ENCODE data around the gene CCDC82.

- TF ChIP-seq, protein P1, sequence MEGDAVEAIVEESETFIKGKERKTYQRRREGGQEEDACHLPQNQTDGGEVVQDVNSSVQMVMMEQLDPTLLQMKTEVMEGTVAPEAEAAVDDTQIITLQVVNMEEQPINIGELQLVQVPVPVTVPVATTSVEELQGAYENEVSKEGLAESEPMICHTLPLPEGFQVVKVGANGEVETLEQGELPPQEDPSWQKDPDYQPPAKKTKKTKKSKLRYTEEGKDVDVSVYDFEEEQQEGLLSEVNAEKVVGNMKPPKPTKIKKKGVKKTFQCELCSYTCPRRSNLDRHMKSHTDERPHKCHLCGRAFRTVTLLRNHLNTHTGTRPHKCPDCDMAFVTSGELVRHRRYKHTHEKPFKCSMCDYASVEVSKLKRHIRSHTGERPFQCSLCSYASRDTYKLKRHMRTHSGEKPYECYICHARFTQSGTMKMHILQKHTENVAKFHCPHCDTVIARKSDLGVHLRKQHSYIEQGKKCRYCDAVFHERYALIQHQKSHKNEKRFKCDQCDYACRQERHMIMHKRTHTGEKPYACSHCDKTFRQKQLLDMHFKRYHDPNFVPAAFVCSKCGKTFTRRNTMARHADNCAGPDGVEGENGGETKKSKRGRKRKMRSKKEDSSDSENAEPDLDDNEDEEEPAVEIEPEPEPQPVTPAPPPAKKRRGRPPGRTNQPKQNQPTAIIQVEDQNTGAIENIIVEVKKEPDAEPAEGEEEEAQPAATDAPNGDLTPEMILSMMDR (IDR thresholded peaks at IDR 0.05): no peak
- TF ChIP-seq EZH2 (IDR thresholded peaks at IDR 0.05; ENCODE audit: borderline replicate concordance, insufficient read depth, low read depth, low read length, poor library complexity, severe bottlenecking): no peak
Observed at GRCh38 chr11:96303064-96303463, 86.6 kb downstream of the CCDC82 start.

Measured in B cell (primary cell).